HepG2 (cell line): ENCODE measurements around the gene CEACAM8.

Source experiments
- CTCF ChIP-seq: sonication (generic); formaldehyde crosslinking; IDR thresholded peaks from 2 replicates; pipeline ENCODE4 v1.5.0; 2020; ENCODE audit warnings: mild to moderate bottlenecking, missing genetic modification reagents, moderate library complexity
- E2F1 ChIP-seq: sonication (generic); formaldehyde crosslinking; IDR thresholded peaks from 2 replicates; pipeline ENCODE4 v1.5.0; 2020; ENCODE audit warnings: missing genetic modification reagents
- EZH2 ChIP-seq: conservative IDR thresholded peaks from 2 replicates; pipeline ENCODE4 v1.6.1; 2012; ENCODE audit warnings: mild to moderate bottlenecking, low read depth, low read length, moderate library complexity
- KDM5B ChIP-seq: sonication (generic); formaldehyde crosslinking; IDR thresholded peaks from 2 replicates; pipeline ENCODE4 v1.4.0; 2020; ENCODE audit warnings: missing genetic modification reagents, mild to moderate bottlenecking, borderline replicate concordance
- MAZ ChIP-seq, 2 experiments: sonication (generic) in 1 of 2; formaldehyde crosslinking in 1 of 2; IDR thresholded peaks; 2 replicates each; pipeline versions ENCODE4 v1.5.0 to v1.6.1; 2012 to 2020; ENCODE audit warnings: low read depth in 2 of 2, mild to moderate bottlenecking in 2 of 2, borderline replicate concordance in 1 of 2, improper control_type of control experiment in 1 of 2, low read length in 1 of 2, missing genetic modification reagents in 1 of 2, moderate library complexity in 1 of 2
- ZNF547 ChIP-seq: sonication (generic); formaldehyde crosslinking; IDR thresholded peaks from 2 replicates; pipeline ENCODE4 v1.5.1; 2020; ENCODE audit warnings: mild to moderate bottlenecking, missing genetic modification reagents

- TF ChIP-seq KDM5B (CRISPR knock-in tag) = no peak
- no peak for TF ChIP-seq MAZ (IDR thresholded peaks at IDR 0.05; ENCODE audit: borderline replicate concordance, low read depth, low read length)
- TF ChIP-seq MAZ (CRISPR knock-in tag; IDR thresholded peaks at IDR 0.05; ENCODE audit: low read depth) = no peak
- TF ChIP-seq CTCF = no peak
- no peak for TF ChIP-seq E2F1 (CRISPR knock-in tag)
- TF ChIP-seq ZNF547 (CRISPR knock-in tag) = no peak
- TF ChIP-seq EZH2 = no peak
Measured at GRCh38 chr19:42569193-42569592, 25.5 kb downstream of the CEACAM8 start.
